Retinal pigment epithelial cell (primary cell): Measurements from ENCODE around the gene PHF23.
A peak's percentile ranks its signal among the peaks of the same experiment; 100 is the strongest.

Source experiments
- DNase-seq: peaks from one replicate; pipeline ENCODE4 v3.0.0-alpha.2; 2010; ENCODE audit warnings: low read depth
- H3K4me3 ChIP-seq: 2 replicates; pipeline ENCODE4 v1.5.1; 2011; ENCODE audit warnings: mild to moderate bottlenecking, low read length, control low read depth, moderate library complexity
- CTCF ChIP-seq: conservative IDR thresholded peaks from 2 replicates; pipeline ENCODE4 v1.5.1; 2011; ENCODE audit warnings: low read depth, low read length, control low read depth, inconsistent platforms

PHF23 gene

GRCh38 chr17:7236808-7237207 lies 2.4 kb downstream of the PHF23 start:
- peak overlapping the region; percentile 98 for H3K4me3 ChIP-seq
- no peak for DNase-seq
- TF ChIP-seq CTCF = no peak

GRCh38 chr17:7235693-7236665 lies 3.3 kb downstream of the PHF23 start:
- TF ChIP-seq CTCF = no peak
- DNase-seq = no peak
- H3K4me3 ChIP-seq = no peak overlapping the region

GRCh38 chr17:7234083-7234951 lies 4.9 kb downstream of the PHF23 start, which contains the start of gene DVL2:
Gene DVL2 (minus strand): TSS chr17:7234517. CDS start chr17:7234262, 255 bp downstream.
- DNase-seq = peak; percentile 83
- H3K4me3 ChIP-seq = peak within 1 kb of the TSS; percentile 85
- no peak for TF ChIP-seq CTCF

GRCh38 chr17:7233701-7234082 lies 5.6 kb downstream of the PHF23 start:
- no peak for TF ChIP-seq CTCF
- H3K4me3 ChIP-seq = peak overlapping the region; percentile 85
- no peak for DNase-seq

- no peak for TF ChIP-seq CTCF
Measured at GRCh38 chr17:7232114-7232513, 7.1 kb downstream of the PHF23 start.

GRCh38 chr17:7229504-7229903 lies 9.8 kb downstream of the PHF23 start:
- no peak overlapping the region for H3K4me3 ChIP-seq
- no peak for TF ChIP-seq CTCF
- no peak for DNase-seq

More at GRCh38 chr17:7232114-7232513, 7.1 kb downstream of the PHF23 start:
- DNase-seq = no peak
- peak overlapping the region; percentile 15 for H3K4me3 ChIP-seq
